Measurements from ENCODE around the gene MIS12. TPM values are rescaled to one million over a fixed set of nuclear protein-coding genes. Genes with fewer than 3 reads are reported as not detected.

The MIS12 gene
- total and polyA plus RNA-seq, 2 of the 4 experiments (the other 2 are of a cell fraction) = 7.5 to 11.7 TPM

DNA sequence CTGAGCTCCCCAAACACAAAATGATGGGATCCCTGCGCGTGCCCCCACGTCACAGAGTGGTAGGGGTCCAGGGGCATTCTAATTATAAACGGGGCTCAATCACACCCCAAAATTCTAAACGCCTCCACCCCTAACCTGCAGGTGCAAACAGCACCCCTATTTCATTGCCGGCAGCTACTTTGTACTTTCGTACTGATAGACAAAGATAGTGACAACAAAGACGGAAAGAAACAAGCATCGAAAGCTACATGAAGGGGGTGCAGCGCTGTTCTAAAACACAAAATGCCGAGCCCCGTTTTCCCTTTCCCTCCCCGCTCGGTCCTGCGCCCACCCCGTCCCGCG is 13.9 kb downstream of the MIS12 start:
- H3K4me1 ChIP-seq (ENCODE audit: control insufficient read depth, insufficient read depth, low read length) = peaks cover 4% of the 10 kb centered on the region; the same call in 1 of the 2 replicates
- H3K4me3 ChIP-seq (ENCODE audit: insufficient read depth, low read depth, low read length) = peak overlapping the region; percentile 91
- H3K4me2 ChIP-seq (ENCODE audit: low read depth, low read length) = peak overlapping the region; percentile 87
- peak overlapping the region; percentile 77 for H3K27ac ChIP-seq (ENCODE audit: insufficient read depth, low read length)
- in situ Hi-C loops (cut with MboI; ENCODE audit: low sequenced_read_pairs) (no loop called here), dilution Hi-C loops (cut with HindIII; ENCODE audit: low sequenced_read_pairs, unreplicated experiment) (no loop called here), intact Hi-C loops (cut with micrococcal nuclease) (loop anchor here (2.0 kb wide), 2 partner anchors 31 to 85 kb away; partner anchors contain the start of genes DHX33 and NLRP1)
- H4K8ac ChIP-seq (ENCODE audit: low read depth in 2 of 2, low read length in 2 of 2) = peak overlapping the region in 1 of 2 experiments; percentile 71; a peak in 2 of 4 replicates
- H3K9me1 ChIP-seq (ENCODE audit: insufficient read depth, low read length) = peaks cover 3% of the 10 kb centered on the region
- H2BK120ac ChIP-seq (ENCODE audit: low read depth, low read length) = peak overlapping the region; percentile 38; the same call in 1 of the 2 replicates
- H4K20me1 ChIP-seq (ENCODE audit: insufficient read depth, low read length) = no peaks in the 10 kb centered on the region
- ChIA-PET CTCF (interaction anchor here (0.8 to 1.5 kb wide), 6 partner anchors 15 to 70 kb away, joined by 3 to 4 read pairs (median 3); no protein-coding TSS in a partner anchor), POLR2A (ENCODE audit: unreplicated experiment) (no interaction called here)
- H2AK9ac ChIP-seq (replicated peaks; ENCODE audit: low read depth, low read length, poor library complexity) = peak overlapping the region; percentile 96
- H4K91ac ChIP-seq (ENCODE audit: insufficient read depth, low read depth, low read length) = peak overlapping the region; percentile 24
- WGBS, 2 experiments (ENCODE audit: extremely low coverage in 2 of 2, insufficient read length in 1 of 2) = no CpG with 5 or more reads among the region's 18 CpGs
- peak overlapping the region; percentile 26 for H3K23ac ChIP-seq (ENCODE audit: low read depth, low read length)
- no TSS peak for BruUV-seq (replicated peaks)
- no peaks in the 10 kb centered on the region for H3K27me3 ChIP-seq (ENCODE audit: control insufficient read depth, insufficient read depth, low read length)
- TF ChIP-seq CEBPB (IDR thresholded peaks at IDR 0.05; ENCODE audit: low read depth, low read length) = no peak
- 0 out of 2 replicates have a peak, but pooled peaks have one; percentile 57 for TF ChIP-seq CHD1 (IDR thresholded peaks at IDR 0.05; ENCODE audit: low read depth, low read length)
- peaks cover 9 to 20% of the 10 kb centered on the region in 2 experiments for H3K79me1 ChIP-seq (ENCODE audit: low read depth in 1 of 2, low read length in 2 of 2)
- peaks cover 1% of the 10 kb centered on the region; the same call in 1 of the 2 replicates for H3K36me3 ChIP-seq (ENCODE audit: control insufficient read depth, insufficient read depth, low read length)
- H2BK15ac ChIP-seq (ENCODE audit: low read depth, low read length) = no peak overlapping the region
- no peaks in the 10 kb centered on the region for H3K9me3 ChIP-seq (ENCODE audit: control insufficient read depth, insufficient read depth, low read length)
- H3K9ac ChIP-seq (ENCODE audit: low read depth, low read length) = peak overlapping the region; percentile 81
- 0 out of 2 replicates have a peak overlapping the region, but pooled peaks have one; percentile 7 for H4K5ac ChIP-seq (ENCODE audit: low read depth, low read length)
- peak overlapping the region; percentile 48; the same call in 1 of the 2 replicates for H2AK5ac ChIP-seq (ENCODE audit: low read depth, low read length)
- DNase-seq = no peak
- peak overlapping the region; percentile 53 for H2BK5ac ChIP-seq (ENCODE audit: low read depth, low read length, poor library complexity, severe bottlenecking)
- H2BK20ac ChIP-seq (ENCODE audit: low read depth, low read length) = peak overlapping the region; percentile 1; the same call in 1 of the 2 replicates
- H3K4ac ChIP-seq (ENCODE audit: low read depth, low read length) = peak overlapping the region; percentile 89
- no peak for ATAC-seq (ENCODE audit: low read depth)
- H2AFZ ChIP-seq (replicated peaks; ENCODE audit: low read length, poor library complexity) = peak overlapping the region; percentile 90
- H3K14ac ChIP-seq (replicated peaks; ENCODE audit: low read depth, low read length) = peak overlapping the region; percentile 43
- H3K18ac ChIP-seq (ENCODE audit: low read depth, low read length) = 0 out of 2 replicates have a peak overlapping the region, but pooled peaks have one; percentile 13
- H3K56ac ChIP-seq (ENCODE audit: extremely low read depth, insufficient read depth, low read length) = peak overlapping the region; percentile 43; the same call in 1 of the 2 replicates

Measured in IMR-90 (cell line).